ENCODE data around the gene TP73.

DNA sequence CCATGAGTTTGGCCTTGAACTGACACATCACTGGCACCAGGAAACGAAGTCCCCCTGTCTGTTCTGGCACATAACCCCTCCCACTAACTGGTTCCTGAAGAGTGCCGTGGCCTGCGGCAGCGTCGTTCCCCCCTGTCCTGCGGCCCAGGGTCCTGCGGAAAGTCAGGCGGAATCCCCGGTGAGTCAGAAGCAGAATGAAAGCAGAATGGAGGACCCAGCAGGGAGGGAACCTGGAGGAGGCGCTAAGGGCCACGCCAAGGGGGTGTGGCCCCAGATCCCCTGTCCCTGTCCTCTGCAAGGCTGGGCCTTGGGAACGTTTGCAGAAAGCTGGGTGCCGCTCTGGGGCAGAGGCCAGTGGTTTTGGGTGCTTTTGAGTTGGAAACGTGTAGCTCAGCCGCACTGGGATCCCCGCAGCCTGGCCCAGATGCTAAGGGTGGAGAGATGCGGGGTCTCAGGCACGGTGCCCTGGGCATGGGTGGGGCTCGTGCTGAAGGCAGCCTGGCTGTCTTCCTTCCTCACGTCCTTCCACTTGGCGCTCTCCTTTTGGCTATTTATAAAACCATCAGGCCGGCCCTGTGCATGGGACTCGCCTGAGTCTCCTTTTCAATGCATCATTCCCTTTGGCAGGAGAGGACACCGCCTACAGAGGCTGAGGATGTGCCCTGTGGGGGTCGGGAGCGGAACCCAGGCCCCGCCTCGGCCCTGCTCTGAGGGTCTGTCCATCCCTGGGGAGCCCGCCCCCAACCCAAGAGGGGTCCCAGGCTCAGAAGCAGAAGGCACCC is 36.2 kb downstream of the TP73 start:
- TF ChIP-seq, protein P1, sequence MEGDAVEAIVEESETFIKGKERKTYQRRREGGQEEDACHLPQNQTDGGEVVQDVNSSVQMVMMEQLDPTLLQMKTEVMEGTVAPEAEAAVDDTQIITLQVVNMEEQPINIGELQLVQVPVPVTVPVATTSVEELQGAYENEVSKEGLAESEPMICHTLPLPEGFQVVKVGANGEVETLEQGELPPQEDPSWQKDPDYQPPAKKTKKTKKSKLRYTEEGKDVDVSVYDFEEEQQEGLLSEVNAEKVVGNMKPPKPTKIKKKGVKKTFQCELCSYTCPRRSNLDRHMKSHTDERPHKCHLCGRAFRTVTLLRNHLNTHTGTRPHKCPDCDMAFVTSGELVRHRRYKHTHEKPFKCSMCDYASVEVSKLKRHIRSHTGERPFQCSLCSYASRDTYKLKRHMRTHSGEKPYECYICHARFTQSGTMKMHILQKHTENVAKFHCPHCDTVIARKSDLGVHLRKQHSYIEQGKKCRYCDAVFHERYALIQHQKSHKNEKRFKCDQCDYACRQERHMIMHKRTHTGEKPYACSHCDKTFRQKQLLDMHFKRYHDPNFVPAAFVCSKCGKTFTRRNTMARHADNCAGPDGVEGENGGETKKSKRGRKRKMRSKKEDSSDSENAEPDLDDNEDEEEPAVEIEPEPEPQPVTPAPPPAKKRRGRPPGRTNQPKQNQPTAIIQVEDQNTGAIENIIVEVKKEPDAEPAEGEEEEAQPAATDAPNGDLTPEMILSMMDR (IDR thresholded peaks at IDR 0.05), result no peak
- no peak for TF ChIP-seq POLR2A (IDR thresholded peaks at IDR 0.05)
